ENCODE results near the gene MIB1. TPM values are rescaled to one million over a fixed set of nuclear protein-coding genes. Genes with fewer than 3 reads are reported as not detected.

Gene MIB1
- total RNA-seq, 1 experiment from 2014 or later, result 70.5 TPM

GRCh38 chr18:21889570-21889969, 149.0 kb downstream of the MIB1 start:
- H3K36me3 ChIP-seq (ENCODE audit: insufficient read depth, low read length, poor library complexity, severe bottlenecking), result no peaks in the 10 kb centered on the region
- no peak overlapping the region for H3K27ac ChIP-seq (ENCODE audit: low read depth, low read length, poor library complexity, severe bottlenecking)
- no peak for DNase-seq (ENCODE audit: low spot score)
- no peak overlapping the region for H3K4me3 ChIP-seq (ENCODE audit: low read depth, low read length, poor library complexity, severe bottlenecking)
- ChIA-PET POLR2A (ENCODE audit: low non-redundant PET) (no interaction called here), CTCF (interaction anchor here (0.7 kb wide), 1 partner anchor 816 kb away, joined by 3 read pairs; no protein-coding TSS in a partner anchor)
- BruUV-seq (replicated peaks), result no TSS peak
- TF ChIP-seq, protein P1, sequence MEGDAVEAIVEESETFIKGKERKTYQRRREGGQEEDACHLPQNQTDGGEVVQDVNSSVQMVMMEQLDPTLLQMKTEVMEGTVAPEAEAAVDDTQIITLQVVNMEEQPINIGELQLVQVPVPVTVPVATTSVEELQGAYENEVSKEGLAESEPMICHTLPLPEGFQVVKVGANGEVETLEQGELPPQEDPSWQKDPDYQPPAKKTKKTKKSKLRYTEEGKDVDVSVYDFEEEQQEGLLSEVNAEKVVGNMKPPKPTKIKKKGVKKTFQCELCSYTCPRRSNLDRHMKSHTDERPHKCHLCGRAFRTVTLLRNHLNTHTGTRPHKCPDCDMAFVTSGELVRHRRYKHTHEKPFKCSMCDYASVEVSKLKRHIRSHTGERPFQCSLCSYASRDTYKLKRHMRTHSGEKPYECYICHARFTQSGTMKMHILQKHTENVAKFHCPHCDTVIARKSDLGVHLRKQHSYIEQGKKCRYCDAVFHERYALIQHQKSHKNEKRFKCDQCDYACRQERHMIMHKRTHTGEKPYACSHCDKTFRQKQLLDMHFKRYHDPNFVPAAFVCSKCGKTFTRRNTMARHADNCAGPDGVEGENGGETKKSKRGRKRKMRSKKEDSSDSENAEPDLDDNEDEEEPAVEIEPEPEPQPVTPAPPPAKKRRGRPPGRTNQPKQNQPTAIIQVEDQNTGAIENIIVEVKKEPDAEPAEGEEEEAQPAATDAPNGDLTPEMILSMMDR (conservative IDR thresholded peaks at IDR 0.05; ENCODE audit: low read depth, low read length), result no peak
- TF ChIP-seq EZH2 (IDR thresholded peaks at IDR 0.05; ENCODE audit: borderline replicate concordance, low read depth, low read length, poor library complexity, severe bottlenecking), result no peak
- intact Hi-C loops (cut with micrococcal nuclease; ENCODE audit: unreplicated experiment), result no loop called here
- no peaks in the 10 kb centered on the region for H3K9me3 ChIP-seq (ENCODE audit: low read depth, low read length, poor library complexity, severe bottlenecking)
- H3K27me3 ChIP-seq (replicated peaks; ENCODE audit: insufficient read depth, low read depth, low read length, poor library complexity), result no peaks in the 10 kb centered on the region
- no peaks in the 10 kb centered on the region for H3K4me1 ChIP-seq (ENCODE audit: insufficient read depth, low read length, poor library complexity, severe bottlenecking)

GRCh38 chr18:21894619-21895367, 154.2 kb downstream of the MIB1 start:
- no peaks in the 10 kb centered on the region for H3K9me3 ChIP-seq (ENCODE audit: low read depth, low read length, poor library complexity, severe bottlenecking)
- no peak overlapping the region for H3K4me3 ChIP-seq (ENCODE audit: low read depth, low read length, poor library complexity, severe bottlenecking)
- intact Hi-C loops (cut with micrococcal nuclease; ENCODE audit: unreplicated experiment), result loop anchor here (5.0 kb wide), 1 partner anchor 668 kb away; no protein-coding TSS in a partner anchor
- H3K27me3 ChIP-seq (replicated peaks; ENCODE audit: insufficient read depth, low read depth, low read length, poor library complexity), result no peaks in the 10 kb centered on the region
- POLR2A ChIA-PET (ENCODE audit: low non-redundant PET), result no interaction called here
- BruUV-seq (replicated peaks), result no TSS peak
- no peak for TF ChIP-seq EZH2 (IDR thresholded peaks at IDR 0.05; ENCODE audit: borderline replicate concordance, low read depth, low read length, poor library complexity, severe bottlenecking)
- TF ChIP-seq, protein P1 (conservative IDR thresholded peaks at IDR 0.05; ENCODE audit: low read depth, low read length), result no peak
- no peaks in the 10 kb centered on the region for H3K4me1 ChIP-seq (ENCODE audit: insufficient read depth, low read length, poor library complexity, severe bottlenecking)
- no peak overlapping the region for H3K27ac ChIP-seq (ENCODE audit: low read depth, low read length, poor library complexity, severe bottlenecking)
- no peak for DNase-seq (ENCODE audit: low spot score)
- no peaks in the 10 kb centered on the region for H3K36me3 ChIP-seq (ENCODE audit: insufficient read depth, low read length, poor library complexity, severe bottlenecking)
- CTCF ChIA-PET, result no interaction called here

DNA sequence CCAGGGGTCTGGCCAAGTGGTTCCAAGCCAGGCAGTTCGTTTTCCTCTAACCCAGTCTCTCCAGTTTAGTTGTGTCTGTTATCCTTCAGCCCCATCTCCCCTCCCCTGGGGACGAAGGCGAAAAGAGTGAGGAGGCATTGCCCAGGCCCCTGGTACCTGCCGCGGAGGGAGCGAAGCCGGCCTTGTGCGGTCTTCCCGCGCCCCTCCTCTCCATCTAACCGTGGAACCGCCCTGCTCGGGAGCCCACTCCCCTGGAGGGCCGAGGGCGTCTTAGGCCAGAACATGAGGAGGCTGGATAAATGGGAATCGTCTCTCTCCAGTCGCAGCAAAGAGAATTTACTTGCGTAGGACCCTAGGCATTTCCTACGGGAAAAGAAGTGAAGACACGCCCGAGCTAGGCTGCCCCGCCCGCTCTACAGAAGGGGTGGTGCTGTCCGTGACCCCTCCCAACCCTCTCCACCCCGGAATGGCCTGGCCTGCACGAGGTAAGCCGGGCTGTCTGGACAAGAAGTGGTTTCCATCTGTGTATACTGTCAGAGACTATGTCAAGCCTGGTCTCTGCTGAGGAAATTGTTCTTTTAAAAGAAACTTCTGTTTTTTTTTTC, 156.2 kb downstream of the MIB1 start:
- intact Hi-C loops (cut with micrococcal nuclease; ENCODE audit: unreplicated experiment), result loop anchor here (5.0 kb wide), 1 partner anchor 665 kb away; no protein-coding TSS in a partner anchor
- ChIA-PET CTCF (no interaction called here), POLR2A (ENCODE audit: low non-redundant PET) (no interaction called here)
- H3K4me1 ChIP-seq (ENCODE audit: insufficient read depth, low read length, poor library complexity, severe bottlenecking), result no peaks in the 10 kb centered on the region
- no peak overlapping the region for H3K4me3 ChIP-seq (ENCODE audit: low read depth, low read length, poor library complexity, severe bottlenecking)
- no peak for DNase-seq (ENCODE audit: low spot score)
- H3K36me3 ChIP-seq (ENCODE audit: insufficient read depth, low read length, poor library complexity, severe bottlenecking), result no peaks in the 10 kb centered on the region
- no peaks in the 10 kb centered on the region for H3K9me3 ChIP-seq (ENCODE audit: low read depth, low read length, poor library complexity, severe bottlenecking)
- H3K27ac ChIP-seq (ENCODE audit: low read depth, low read length, poor library complexity, severe bottlenecking), result no peak overlapping the region
- H3K27me3 ChIP-seq (replicated peaks; ENCODE audit: insufficient read depth, low read depth, low read length, poor library complexity), result no peaks in the 10 kb centered on the region
- BruUV-seq (replicated peaks), result no TSS peak
- TF ChIP-seq, protein P1 (conservative IDR thresholded peaks at IDR 0.05; ENCODE audit: low read depth, low read length), result no peak
- TF ChIP-seq EZH2 (IDR thresholded peaks at IDR 0.05; ENCODE audit: borderline replicate concordance, low read depth, low read length, poor library complexity, severe bottlenecking), result no peak
